Brain microvascular endothelial cell (primary cell): Measurements from ENCODE around the gene CFP.

Experiments
- DNase-seq: peaks from one replicate; pipeline ENCODE4 v3.0.0-alpha.2; 2020
- H3K27ac ChIP-seq: fragments of 250-450 bp; sonication (Bioruptor Pico); 2 replicates; pipeline ENCODE4 v1.5.1; 2020; ENCODE audit warnings: mild to moderate bottlenecking, moderate library complexity
- H3K27me3 ChIP-seq: fragments of 250-450 bp; sonication (Bioruptor Pico); replicated peaks from 2 replicates; pipeline ENCODE4 v1.5.1; 2020; ENCODE audit warnings: mild to moderate bottlenecking
- H3K36me3 ChIP-seq: fragments of 250-450 bp; sonication (Bioruptor Pico); replicated peaks from 2 replicates; pipeline ENCODE4 v1.5.1; 2020; ENCODE audit warnings: mild to moderate bottlenecking
- H3K4me3 ChIP-seq: 2 replicates; pipeline ENCODE4 v1.5.1; 2011; ENCODE audit warnings: low read depth, mild to moderate bottlenecking, control low read depth, low read length, moderate library complexity
- CTCF ChIP-seq: IDR thresholded peaks from 2 replicates; pipeline ENCODE4 v1.5.1; 2011; ENCODE audit warnings: low read depth, mild to moderate bottlenecking, moderate library complexity, low read length, control low read depth, inconsistent platforms; ENCODE audit errors: missing control alignments
- in situ Hi-C: cut with HindIII; loops from 2 replicates; pipeline ENCODE4 v1.10.0; 2017; ENCODE audit warnings: low sequenced_read_pairs, low pct_ligation_motif_present

Gene CFP

DNA sequence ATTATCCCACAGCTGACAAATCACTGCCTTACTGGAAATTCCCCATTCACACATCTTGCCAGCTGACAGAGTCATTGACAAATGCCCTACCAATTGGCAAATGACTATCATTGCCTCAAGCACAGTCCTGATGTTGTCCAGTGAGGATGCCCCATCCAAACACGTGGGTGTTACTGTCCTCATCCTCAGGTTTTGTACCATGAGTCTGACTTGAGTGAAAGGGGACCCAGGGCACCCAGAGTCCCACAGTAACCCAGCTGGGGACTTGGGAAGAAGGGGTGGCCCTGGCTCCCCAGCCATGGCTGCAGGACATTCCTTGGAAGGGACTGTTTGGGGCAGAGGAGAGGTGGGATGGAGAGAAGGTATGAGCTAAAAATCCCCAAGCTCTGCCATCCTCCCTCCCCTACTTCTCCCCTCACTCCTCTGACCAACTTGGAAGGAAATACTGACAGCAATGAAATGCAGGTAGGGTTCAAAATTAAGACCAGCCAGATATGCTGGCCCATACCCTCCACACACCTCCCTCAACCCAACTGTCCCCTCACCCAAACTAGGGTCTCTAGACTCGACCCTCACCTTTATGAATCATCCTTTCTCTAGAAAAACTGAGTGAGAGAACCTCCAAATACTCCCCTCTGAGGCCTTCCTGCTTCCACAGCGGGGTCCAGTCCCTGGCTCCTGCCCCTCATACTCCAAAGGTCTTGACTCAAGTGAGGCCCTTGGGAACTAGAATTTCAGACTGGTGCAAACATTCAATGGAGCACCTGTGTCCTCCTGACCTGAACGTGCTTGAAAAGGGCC lies 42.4 kb downstream of the CFP start:
- Histone ChIP-seq H3K27me3 (no peaks in the 10 kb centered on the region), H3K36me3 (peaks cover 19% of the 10 kb centered on the region), H3K27ac (no peak overlapping the region), H3K4me3 (no peak overlapping the region)
- TF ChIP-seq CTCF, result no peak
- DNase-seq, result no peak
- in situ Hi-C loops, result no loop called here

DNA sequence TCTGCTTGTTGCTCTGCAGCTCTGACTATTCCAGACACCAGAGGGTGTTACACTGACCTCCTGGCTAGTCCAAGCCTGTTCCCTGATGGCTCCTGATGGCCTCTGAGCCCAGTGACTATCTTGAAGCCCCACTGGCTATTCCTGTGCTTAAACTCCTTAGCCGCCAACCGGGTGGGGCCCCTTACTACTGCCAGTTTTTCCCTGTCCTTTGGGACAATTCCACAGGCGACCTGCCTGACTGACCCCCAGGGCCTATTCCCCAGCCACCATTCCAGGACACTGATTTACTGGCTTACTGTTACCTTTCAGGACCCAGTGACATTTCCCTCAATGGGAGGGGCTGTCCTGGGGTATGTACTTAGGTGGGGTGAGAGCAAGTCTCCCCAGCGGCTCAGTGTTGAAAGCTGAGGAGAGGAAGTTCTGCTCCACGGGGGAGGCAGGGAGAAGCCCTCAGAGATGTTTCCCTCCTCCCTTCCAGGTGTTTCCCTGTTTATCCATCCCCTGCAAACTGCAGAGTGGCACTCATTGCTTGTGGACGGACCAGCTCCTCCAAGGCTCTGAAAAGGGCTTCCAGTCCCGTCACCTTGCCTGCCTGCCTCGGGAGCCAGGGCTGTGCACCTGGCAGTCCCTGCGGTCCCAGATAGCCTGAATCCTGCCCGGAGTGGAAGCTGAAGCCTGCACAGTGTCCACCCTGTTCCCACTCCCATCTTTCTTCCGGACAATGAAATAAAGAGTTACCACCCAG lies 43.5 kb downstream of the CFP start:
- Histone ChIP-seq H3K36me3 (peaks cover 19% of the 10 kb centered on the region), H3K27ac (no peak overlapping the region), H3K27me3 (no peaks in the 10 kb centered on the region), H3K4me3 (no peak overlapping the region)
- TF ChIP-seq CTCF, result no peak
- in situ Hi-C loops, result no loop called here
- no peak for DNase-seq

GRCh38 chrX:47585273-47585672 lies 44.5 kb downstream of the CFP start:
- Histone ChIP-seq H3K4me3 (peak overlapping the region; percentile 76), H3K27ac (no peak overlapping the region), H3K36me3 (peaks cover 19% of the 10 kb centered on the region), H3K27me3 (no peaks in the 10 kb centered on the region)
- in situ Hi-C loops, result no loop called here
- DNase-seq, result no peak
- no peak for TF ChIP-seq CTCF

DNA sequence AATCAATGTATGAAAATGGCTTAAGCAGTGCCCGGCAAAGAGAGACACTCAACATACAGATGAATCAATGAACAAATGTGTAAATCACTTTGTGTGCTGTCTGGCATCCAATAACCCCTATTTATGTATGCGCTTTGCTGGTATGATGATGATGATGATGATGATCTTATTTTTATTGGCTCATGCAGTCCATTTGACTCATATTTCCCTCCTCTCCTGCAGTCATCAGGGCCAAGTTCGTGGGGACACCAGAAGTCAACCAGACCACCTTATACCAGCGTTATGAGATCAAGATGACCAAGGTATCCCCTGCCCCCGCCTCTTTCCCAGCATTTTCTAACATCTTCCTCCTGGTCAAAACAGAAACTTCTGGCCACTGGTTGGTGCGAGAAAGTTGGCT lies 45.0 kb downstream of the CFP start:
- H3K27ac ChIP-seq, result peak overlapping the region; percentile 12
- no peak for DNase-seq
- H3K36me3 ChIP-seq, result peaks cover 19% of the 10 kb centered on the region
- TF ChIP-seq CTCF, result no peak
- in situ Hi-C loops, result no loop called here
- peak overlapping the region; percentile 76 for H3K4me3 ChIP-seq
- no peaks in the 10 kb centered on the region for H3K27me3 ChIP-seq

DNA sequence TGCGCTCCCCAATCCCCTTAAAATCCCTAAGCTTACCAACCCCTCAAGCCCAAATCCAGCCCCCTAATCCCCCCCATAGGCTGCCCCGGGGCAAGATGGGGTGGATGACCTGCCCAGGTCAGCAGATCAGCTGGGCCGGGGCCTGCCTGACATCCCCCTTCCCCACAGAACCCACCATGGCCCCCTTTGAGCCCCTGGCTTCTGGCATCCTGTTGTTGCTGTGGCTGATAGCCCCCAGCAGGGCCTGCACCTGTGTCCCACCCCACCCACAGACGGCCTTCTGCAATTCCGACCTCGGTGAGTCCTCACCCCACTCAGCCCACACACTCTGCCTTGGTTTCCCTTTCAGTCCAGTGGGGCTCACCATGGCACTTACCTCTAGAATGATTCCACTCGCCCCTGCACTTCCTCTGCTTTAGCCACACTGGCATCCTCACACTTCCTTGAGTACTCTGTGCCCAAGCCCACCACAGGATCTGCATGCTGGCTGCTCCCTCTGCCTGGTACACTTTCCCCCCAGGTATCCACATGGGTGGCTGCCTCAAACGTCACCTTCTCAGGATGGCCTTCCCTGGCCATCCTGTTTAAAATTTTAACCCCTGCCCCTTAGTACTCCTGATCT lies 46.4 kb downstream of the CFP start:
- no peaks in the 10 kb centered on the region for H3K27me3 ChIP-seq
- DNase-seq, result no peak
- H3K4me3 ChIP-seq, result peak overlapping the region; percentile 76

More for the DNA sequence above, 46.4 kb downstream of the CFP start:
- peaks cover 19% of the 10 kb centered on the region for H3K36me3 ChIP-seq
- peak overlapping the region; percentile 56 for H3K27ac ChIP-seq
- in situ Hi-C loops, result no loop called here
- no peak for TF ChIP-seq CTCF
